T-helper 1 cell treated with Interleukin-12 subunit alpha and Interleukin-12 subunit beta and Interleukin-4 antibody, amounts not matched to agents 30 ng/mL and 1 ng/mL, for 36 hours (primary cell): ENCODE results near the gene TMEM185B. TPM values are rescaled to one million over a fixed set of nuclear protein-coding genes. Genes with fewer than 3 reads are reported as not detected.
"Not testable (repeated sequence)": the region's sequence is repeated elsewhere in the genome, so short reads cannot be mapped to it uniquely, and the experiment has no call there.

Experiments
- intact Hi-C: fragments of 100-400 bp; cut with micrococcal nuclease; formaldehyde crosslinking; loops from one replicate; pipeline ENCODE4 v1.15.1; 2024
- total RNA-seq: library from RNA; stranded (reverse); gene quantifications from 2 replicates; pipeline ENCODE4 v1.2.3, GENCODE V29; 2022

TMEM185B gene
- total RNA-seq, 1 donor from 2014 or later, result 41.5 TPM

GRCh38 chr2:120235158-120235557 lies 12.0 kb upstream of the TMEM185B start:
- intact Hi-C loops, result not testable (repeated sequence)

- intact Hi-C loops, result loop anchor here (2.0 to 5.0 kb wide), 4 partner anchors 28 to 866 kb away; partner anchors contain the start of genes C2orf76 and DBI
Observed at GRCh38 chr2:120233292-120233691, 10.1 kb upstream of the TMEM185B start.

GRCh38 chr2:120231974-120232635 lies 8.9 kb upstream of the TMEM185B start:
- intact Hi-C loops, result loop anchor here (1.0 to 5.0 kb wide), 12 partner anchors 9 to 865 kb away; partner anchors contain the start of genes C2orf76, DBI, PTPN4 and RALB

- intact Hi-C loops, result loop anchor here (5.0 kb wide), 1 partner anchor 369 kb away; no protein-coding TSS in a partner anchor
Observed at GRCh38 chr2:120231564-120231973, 8.4 kb upstream of the TMEM185B start.

GRCh38 chr2:120230515-120231471 lies 7.6 kb upstream of the TMEM185B start:
- intact Hi-C loops, result loop anchor here (5.0 kb wide), 1 partner anchor 368 kb away; no protein-coding TSS in a partner anchor

GRCh38 chr2:120229341-120229740 lies 6.1 kb upstream of the TMEM185B start:
- intact Hi-C loops, result no loop called here

GRCh38 chr2:120228503-120228902 lies 5.3 kb upstream of the TMEM185B start:
- intact Hi-C loops, result no loop called here

GRCh38 chr2:120227111-120227991 lies 4.2 kb upstream of the TMEM185B start:
- intact Hi-C loops, result no loop called here

GRCh38 chr2:120226316-120226715 lies 3.1 kb upstream of the TMEM185B start:
- intact Hi-C loops, result no loop called here

- intact Hi-C loops, result loop anchor here (2.0 kb wide), 1 partner anchor 473 kb away; no protein-coding TSS in a partner anchor
Observed at GRCh38 chr2:120225549-120226065, 2.4 kb upstream of the TMEM185B start.

- intact Hi-C loops, result loop anchor here (2.0 kb wide), 1 partner anchor 472 kb away; no protein-coding TSS in a partner anchor
Observed at GRCh38 chr2:120224735-120225548, 1.7 kb upstream of the TMEM185B start.

- intact Hi-C loops, result loop anchor here (2.0 kb wide), 1 partner anchor 471 kb away; no protein-coding TSS in a partner anchor
Observed at GRCh38 chr2:120224256-120224655, 1.1 kb upstream of the TMEM185B start.

GRCh38 chr2:120222186-120223033 lies 790 bp downstream of the TMEM185B start:
- intact Hi-C loops, result loop anchor here (1.0 to 2.0 kb wide), 9 partner anchors 10 to 544 kb away; partner anchors contain the start of genes EPB41L5, PTPN4, RALB and TMEM177

GRCh38 chr2:120221616-120222015 lies 1.6 kb downstream of the TMEM185B start:
- intact Hi-C loops, result loop anchor here (2.0 kb wide), 3 partner anchors 15 to 543 kb away; partner anchors contain the start of genes EPB41L5 and TMEM177

GRCh38 chr2:120220756-120221155 lies 2.4 kb downstream of the TMEM185B start:
- intact Hi-C loops, result loop anchor here (2.0 kb wide), 1 partner anchor 14 kb away; no protein-coding TSS in a partner anchor

- intact Hi-C loops, result loop anchor here (2.0 to 5.0 kb wide), 2 partner anchors 13 to 1428 kb away; partner anchors contain the start of gene CLASP1
Observed at GRCh38 chr2:120219766-120220165, 3.4 kb downstream of the TMEM185B start.

- intact Hi-C loops, result loop anchor here (5.0 kb wide), 1 partner anchor 1428 kb away; the partner anchor contains the start of gene CLASP1
Observed at GRCh38 chr2:120219291-120219690, 3.9 kb downstream of the TMEM185B start.

GRCh38 chr2:120218181-120218580 lies 5.0 kb downstream of the TMEM185B start:
- intact Hi-C loops, result loop anchor here (5.0 kb wide), 1 partner anchor 1429 kb away; the partner anchor contains the start of gene CLASP1
